ENCODE data around the gene CITED2. TPM values are rescaled to one million over a fixed set of nuclear protein-coding genes. Genes with fewer than 3 reads are reported as not detected.

Gene CITED2
- polyA plus RNA-seq, 1 of the 3 experiments (the other 2 are of a cell fraction) = 173 TPM

- Histone ChIP-seq H3K36me3 (replicated peaks in 1 of 2; ENCODE audit: control insufficient read depth in 1 of 2, insufficient read depth in 2 of 2, low read length in 1 of 2) (no peaks in the 10 kb centered on the region), H3K27me3 (ENCODE audit: insufficient read depth) (no peaks in the 10 kb centered on the region), H3K9me2 (no peaks in the 10 kb centered on the region), H3K4me2 (no peak overlapping the region), H3F3A (replicated peaks; ENCODE audit: insufficient read depth) (no peaks in the 10 kb centered on the region), H3K9ac (no peak overlapping the region), H3K79me2 (ENCODE audit: insufficient read depth) (no peaks in the 10 kb centered on the region), H3K9me3 (no peaks in the 10 kb centered on the region), H4K20me1 (ENCODE audit: insufficient read depth) (no peaks in the 10 kb centered on the region), H3K4me1 (ENCODE audit: control insufficient read depth in 1 of 2, insufficient read depth in 2 of 2, low read depth in 1 of 2, low read length in 1 of 2) (no peaks in the 10 kb centered on the region), H3K27ac (ENCODE audit: low read depth in 2 of 2, low read length in 1 of 2) (no peak overlapping the region), H3K4me3 (ENCODE audit: low read depth in 2 of 2, low read length in 1 of 2) (no peak overlapping the region), H2AFZ (ENCODE audit: low read depth) (no peak overlapping the region)
- POLR2A ChIA-PET = no interaction called here
- WGBS (ENCODE audit: low lambda C conversion rate) = 27% methylated on average over 2 of the region's 2 CpGs
- CTCF ChIA-PET = interaction anchor here (1.0 to 2.0 kb wide), 3 partner anchors 9 to 545 kb away, joined by 3 to 11 read pairs (median 4); no protein-coding TSS in a partner anchor
- DNase-seq = no peak
- no peak for TF ChIP-seq REST (IDR thresholded peaks at IDR 0.05; ENCODE audit: low read depth, low read length)
- TF ChIP-seq MEF2A (IDR thresholded peaks at IDR 0.05; ENCODE audit: borderline replicate concordance, low read depth) = no peak
- TF ChIP-seq GATA2 (CRISPR knock-in tag; IDR thresholded peaks at IDR 0.05) = no peak
- TF ChIP-seq RFX5 (IDR thresholded peaks at IDR 0.05; ENCODE audit: low read length) = no peak
- no peak for TF ChIP-seq MAX (IDR thresholded peaks at IDR 0.05; ENCODE audit: low read depth)
- TF ChIP-seq NRF1 (IDR thresholded peaks at IDR 0.05; ENCODE audit: low read depth, low read length) = no peak
- TF ChIP-seq FOXM1 (IDR thresholded peaks at IDR 0.05; ENCODE audit: low read depth) = no peak
- no peak for TF ChIP-seq EZH2phosphoT487 (IDR thresholded peaks at IDR 0.05; ENCODE audit: borderline replicate concordance, low read depth)
- no peak for TF ChIP-seq RAD21 (IDR thresholded peaks at IDR 0.05; ENCODE audit: low read length)
- TF ChIP-seq FOXJ3 (CRISPR knock-in tag; IDR thresholded peaks at IDR 0.05) = no peak
- no peak for TF ChIP-seq ELF1 (IDR thresholded peaks at IDR 0.05)
- TF ChIP-seq CTCF (IDR thresholded peaks at IDR 0.05) = no peak
- no peak for TF ChIP-seq CHD2 (IDR thresholded peaks at IDR 0.05; ENCODE audit: low read length, partially characterized antibody)
- no peak for TF ChIP-seq ZBTB33 (IDR thresholded peaks at IDR 0.05; ENCODE audit: borderline replicate concordance, low read depth)
- no peak for TF ChIP-seq USF2 (IDR thresholded peaks at IDR 0.05; ENCODE audit: borderline replicate concordance, low read depth, low read length)
- no peak for TF ChIP-seq RCOR1 (IDR thresholded peaks at IDR 0.05; ENCODE audit: low read length)
- no peak for TF ChIP-seq TCF12 (IDR thresholded peaks at IDR 0.05)
- no peak for TF ChIP-seq SIN3A (IDR thresholded peaks at IDR 0.05; ENCODE audit: borderline replicate concordance, low read depth, low read length)
These were observed 13.2 kb downstream of the CITED2 start for GRCh38 chr6:139361211-139361610.
